SK-N-SH (cell line): ENCODE measurements around the gene PCLAF. TPM values are rescaled to one million over a fixed set of nuclear protein-coding genes. Genes with fewer than 3 reads are reported as not detected.
"Not testable (repeated sequence)": the region's sequence is repeated elsewhere in the genome, so short reads cannot be mapped to it uniquely, and the experiment has no call there.

ENCODE experiments used
- CTCF ChIA-PET: fragments of 300-600, 350-600 bp; formaldehyde crosslinking; extraction: SDS; loops from one replicate; lab custom pipeline; 2021; lab: Yijun Ruan, JAX
- POLR2A ChIA-PET: fragments of 350-600 bp; sonication (Branson Sonifier 250); formaldehyde crosslinking; extraction: SDS; loops from one replicate; lab custom pipeline; 2020; ENCODE audit warnings: antibody characterized with exemption, inconsistent platforms; lab: Yijun Ruan, JAX
- DNase-seq: peaks from one replicate; pipeline ENCODE4 v3.0.0; 2012
- H2AFZ ChIP-seq: fragments of 200-600 bp; sonication (generic); 2 replicates; pipeline ENCODE4 v1.8.1; 2016; ENCODE audit warnings: antibody characterized with exemption, mild to moderate bottlenecking, low read depth
- H3F3A ChIP-seq: fragments of 200-600 bp; sonication (generic); replicated peaks from 2 replicates; pipeline ENCODE3; 2016; ENCODE audit warnings: antibody characterized with exemption, mild to moderate bottlenecking; ENCODE audit not compliant: insufficient read depth
- H3K27ac ChIP-seq, 2 experiments: fragments of 200-500 bp in 1 of 2; fragments of 200-600 bp in 1 of 2; sonication (Bioruptor generic) in 1 of 2; sonication (generic), shearing (Covaris generic) in 1 of 2; 2 replicates each; pipeline versions ENCODE4 v1.5.1 to v1.6.1; 2014 to 2016; ENCODE audit warnings: low read depth in 2 of 2, inconsistent platforms in 1 of 2, low read length in 1 of 2, mild to moderate bottlenecking in 1 of 2, mixed read lengths in 1 of 2
- H3K27me3 ChIP-seq: fragments of 200-600 bp; sonication (generic), shearing (Covaris generic); 2 replicates; pipeline ENCODE4 v1.6.1; 2016; ENCODE audit warnings: mixed run types; ENCODE audit not compliant: insufficient read depth
- H3K36me3 ChIP-seq, 2 experiments: fragments of 200-500 bp in 1 of 2; fragments of 200-600 bp in 1 of 2; sonication (Bioruptor generic) in 1 of 2; sonication (generic) in 1 of 2; replicated peaks in 1 of 2; 2 replicates each; pipeline versions ENCODE3 to v1.5.1; 2014 to 2016; ENCODE audit warnings: low read length in 1 of 2, mild to moderate bottlenecking in 1 of 2; ENCODE audit not compliant: insufficient read depth in 2 of 2, control insufficient read depth in 1 of 2
- H3K4me1 ChIP-seq, 2 experiments: fragments of 200-500 bp in 1 of 2; fragments of 200-600 bp in 1 of 2; sonication (Bioruptor generic) in 1 of 2; sonication (generic), shearing (Covaris generic) in 1 of 2; 2 replicates each; pipeline versions ENCODE4 v1.5.1 to v1.6.1; 2014 to 2016; ENCODE audit warnings: low read depth in 1 of 2, low read length in 1 of 2, mixed run types in 1 of 2; ENCODE audit not compliant: insufficient read depth in 2 of 2, control insufficient read depth in 1 of 2
- H3K4me2 ChIP-seq: fragments of 200-600 bp; sonication (generic), shearing (Covaris generic); 2 replicates; pipeline ENCODE4 v1.6.1; 2017; ENCODE audit warnings: mixed run types
- H3K4me3 ChIP-seq, 2 experiments: fragments of 200-500 bp in 1 of 2; fragments of 200-600 bp in 1 of 2; sonication (Bioruptor generic) in 1 of 2; sonication (generic), shearing (Covaris generic) in 1 of 2; 2 replicates each; pipeline versions ENCODE4 v1.5.1 to v1.8.1; 2014 to 2016; ENCODE audit warnings: low read depth in 2 of 2, inconsistent platforms in 1 of 2, low read length in 1 of 2, mild to moderate bottlenecking in 1 of 2, mixed read lengths in 1 of 2, moderate library complexity in 1 of 2
- H3K79me2 ChIP-seq: fragments of 200-600 bp; sonication (generic); 2 replicates; pipeline ENCODE4 v1.8.1; 2017; ENCODE audit warnings: mild to moderate bottlenecking; ENCODE audit not compliant: insufficient read depth
- H3K9ac ChIP-seq: fragments of 200-600 bp; sonication (generic); 2 replicates; pipeline ENCODE4 v1.6.1; 2017; ENCODE audit warnings: mixed run types
- H3K9me2 ChIP-seq: fragments of 200-600 bp; sonication (generic); 2 replicates; pipeline ENCODE4 v1.6.1; 2017; ENCODE audit warnings: mixed run types
- H3K9me3 ChIP-seq: fragments of 200-600 bp; sonication (generic); 2 replicates; pipeline ENCODE4 v1.6.1; 2017; ENCODE audit warnings: mixed run types, mild to moderate bottlenecking, moderate library complexity
- H4K20me1 ChIP-seq: fragments of 200-600 bp; sonication (generic); 2 replicates; pipeline ENCODE4 v1.6.1; 2017; ENCODE audit warnings: mild to moderate bottlenecking, mixed run types; ENCODE audit not compliant: insufficient read depth
- EP300 ChIP-seq, 2 experiments: IDR thresholded peaks; 2 replicates each; pipeline versions ENCODE4 v1.4.0 to v1.6.1; 2012; ENCODE audit warnings: borderline replicate concordance in 1 of 2, low read depth in 1 of 2, low read length in 1 of 2
- FOSL2 ChIP-seq: IDR thresholded peaks from 2 replicates; pipeline ENCODE4 v1.4.0; 2012; ENCODE audit warnings: low read depth, mild to moderate bottlenecking, moderate library complexity, borderline replicate concordance
- GABPA ChIP-seq: IDR thresholded peaks from 2 replicates; pipeline ENCODE4 v1.4.0; 2012; ENCODE audit warnings: low read depth, mild to moderate bottlenecking
- GATA2 ChIP-seq: sonication (generic); formaldehyde crosslinking; IDR thresholded peaks from 2 replicates; pipeline ENCODE4 v1.5.0; 2020; ENCODE audit warnings: mild to moderate bottlenecking, missing genetic modification reagents
- JUND ChIP-seq: IDR thresholded peaks from 2 replicates; pipeline ENCODE4 v1.4.0; 2012
- MEF2A ChIP-seq: IDR thresholded peaks from 2 replicates; pipeline ENCODE4 v1.4.0; 2012; ENCODE audit warnings: low read depth, borderline replicate concordance
- PBX3 ChIP-seq: IDR thresholded peaks from 2 replicates; pipeline ENCODE4; 2012
- POLR2AphosphoS5 ChIP-seq: IDR thresholded peaks from 2 replicates; pipeline ENCODE4 v1.6.1; 2012; ENCODE audit warnings: low read depth, low read length
- TCF12 ChIP-seq: IDR thresholded peaks from 2 replicates; pipeline ENCODE4 v1.4.0; 2012
- TEAD4 ChIP-seq: IDR thresholded peaks from 2 replicates; pipeline ENCODE4 v1.4.0; 2012; ENCODE audit warnings: mild to moderate bottlenecking, borderline replicate concordance; ENCODE audit not compliant: insufficient read depth
- WGBS: methylation state at CpG from one replicate; pipeline ENCODE4 v1.1.6; 2017; ENCODE audit warnings: low lambda C conversion rate; 5-methylcytosine and 5-hydroxymethylcytosine counted together
- polyA plus RNA-seq, 3 experiments: library from polyadenylated mRNA; depleted of rRNA; stranded (reverse); fragments of >200 nt; gene quantifications; 2 replicates each; pipeline ENCODE4 v1.2.3, GENCODE V29; 2012
- TF ChIP-seq, protein P1 (sequence below): IDR thresholded peaks from 2 replicates; pipeline ENCODE4 v1.4.0; 2012; ENCODE audit warnings: low read depth

Gene PCLAF
- polyA plus RNA-seq, 1 of the 3 experiments (the other 2 are of a cell fraction) = 35.0 TPM

GRCh38 chr15:64348455-64348854 is 32.8 kb downstream of the PCLAF start:
- no peak overlapping the region for H3K9ac ChIP-seq
- H2AFZ ChIP-seq = no peak overlapping the region
- H4K20me1 ChIP-seq = peaks cover 57% of the 10 kb centered on the region
- CTCF ChIA-PET = no interaction called here
- POLR2A ChIA-PET = no interaction called here
- H3K4me2 ChIP-seq = no peak overlapping the region
- H3F3A ChIP-seq = peaks cover 46% of the 10 kb centered on the region
- peaks cover 98% of the 10 kb centered on the region for H3K79me2 ChIP-seq
- H3K4me3 ChIP-seq = no peak overlapping the region
- TF ChIP-seq MEF2A (no peak), TCF12 (peak; percentile 54; the same call in 1 of the 2 replicates), GABPA (no peak), JUND (no peak)
- no peaks in the 10 kb centered on the region for H3K9me3 ChIP-seq
- H3K4me1 ChIP-seq = peaks cover 4 to 49% of the 10 kb centered on the region in 2 experiments
- DNase-seq = no peak
- 48% methylated on average over 1 of the region's 1 CpG for WGBS
- H3K27ac ChIP-seq = peak overlapping the region in 1 of 2 experiments; percentile 17; a peak in 2 of 4 replicates
- no peaks in the 10 kb centered on the region for H3K27me3 ChIP-seq
- H3K9me2 ChIP-seq = no peaks in the 10 kb centered on the region
- H3K36me3 ChIP-seq = peaks cover 4 to 27% of the 10 kb centered on the region in 2 experiments

GRCh38 chr15:64346242-64346641 is 35.0 kb downstream of the PCLAF start:
- WGBS = 97% methylated on average over 6 of the region's 6 CpGs
- H3K9me2 ChIP-seq, H3K4me2 ChIP-seq, H3K27ac ChIP-seq, DNase-seq, H2AFZ ChIP-seq, H3K27me3 ChIP-seq, H3K4me3 ChIP-seq, CTCF ChIA-PET, H3K9me3 ChIP-seq, H3K9ac ChIP-seq, POLR2A ChIA-PET: not testable (repeated sequence)
- Histone ChIP-seq H3F3A (peaks cover 47% of the 10 kb centered on the region), H3K36me3 (peaks cover 4 to 35% of the 10 kb centered on the region in 2 experiments), H4K20me1 (peaks cover 61% of the 10 kb centered on the region), H3K4me1 (peaks cover 4 to 48% of the 10 kb centered on the region in 2 experiments), H3K79me2 (peaks cover 98% of the 10 kb centered on the region)

DNA sequence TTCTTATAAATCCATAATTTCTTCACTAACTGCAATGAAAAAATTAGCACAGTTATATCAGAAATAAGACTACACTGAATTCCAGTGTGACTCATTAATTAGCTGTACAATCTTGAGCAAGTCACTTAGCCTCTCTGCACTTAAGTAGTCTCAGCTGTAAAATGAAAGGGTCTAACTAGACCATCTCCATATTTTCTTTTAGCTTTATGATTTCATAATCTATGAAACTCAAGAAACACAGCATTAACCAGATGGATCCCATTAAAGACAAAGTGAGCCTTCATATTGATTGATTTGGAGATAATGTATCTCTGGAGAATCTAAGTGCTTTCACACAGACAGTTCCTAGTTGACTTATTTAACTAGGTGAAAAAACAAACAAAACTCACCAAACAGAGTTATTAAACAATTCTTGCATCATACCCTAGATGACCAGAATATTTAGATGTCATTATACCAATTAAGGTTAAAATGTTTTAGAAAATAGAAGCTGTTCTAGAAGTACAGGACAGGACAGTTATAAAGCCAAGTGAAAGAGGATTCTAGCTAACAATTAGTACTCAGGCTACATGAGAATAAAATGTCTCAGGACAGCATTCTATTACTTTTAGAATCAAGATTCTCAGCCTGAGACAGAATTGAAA is 36.5 kb downstream of the PCLAF start:
- Histone ChIP-seq H3K36me3 (peaks cover 4 to 44% of the 10 kb centered on the region in 2 experiments), H3K4me3 (peak overlapping the region in 1 of 2 experiments; percentile 10; a peak in 1 of 4 replicates), H2AFZ (no peak overlapping the region), H3K4me1 (peaks cover 4 to 38% of the 10 kb centered on the region in 2 experiments), H3K9me3 (no peaks in the 10 kb centered on the region), H3K79me2 (peaks cover 95% of the 10 kb centered on the region), H3K9me2 (no peaks in the 10 kb centered on the region), H3F3A (peaks cover 47% of the 10 kb centered on the region), H3K27me3 (no peaks in the 10 kb centered on the region), H3K4me2 (peak overlapping the region; percentile 64; the same call in 1 of the 2 replicates), H4K20me1 (peaks cover 54% of the 10 kb centered on the region), H3K27ac (peak overlapping the region; percentile 37 to 90; a peak in 3 of 4 replicates), H3K9ac (peak overlapping the region; percentile 25; the same call in 1 of the 2 replicates)
- peak; percentile 40 for TF ChIP-seq JUND
- TF ChIP-seq, protein P1, sequence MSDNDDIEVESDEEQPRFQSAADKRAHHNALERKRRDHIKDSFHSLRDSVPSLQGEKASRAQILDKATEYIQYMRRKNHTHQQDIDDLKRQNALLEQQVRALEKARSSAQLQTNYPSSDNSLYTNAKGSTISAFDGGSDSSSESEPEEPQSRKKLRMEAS = no peak
- peak; percentile 41; the same call in 1 of the 2 replicates for TF ChIP-seq TEAD4
- TF ChIP-seq EP300 (IDR thresholded peaks at IDR 0.05; ENCODE audit: borderline replicate concordance in 1 of 2, low read depth in 1 of 2, low read length in 1 of 2) = peak in 1 of 2 experiments; percentile 14; a peak in 1 of 4 replicates
- peak; percentile 62 for TF ChIP-seq PBX3
- peak; percentile 37; the same call in 1 of the 2 replicates for TF ChIP-seq POLR2AphosphoS5
- TF ChIP-seq GATA2 = no peak
- peak; percentile 89 for TF ChIP-seq TCF12
- peak; percentile 44; the same call in 1 of the 2 replicates for TF ChIP-seq FOSL2
- DNase-seq = no peak
- POLR2A ChIA-PET = interaction anchor here (1.2 kb wide), 1 partner anchor 10 kb away, joined by 3 read pairs; no protein-coding TSS in a partner anchor
- CTCF ChIA-PET = interaction anchor here (0.9 to 1.2 kb wide), 4 partner anchors 43 to 191 kb away, joined by 3 to 4 read pairs (median 3); no protein-coding TSS in a partner anchor
